Glomerular visceral epithelial cell (primary cell): Measurements from ENCODE around the gene LNPEP.

Experiments
- DNase-seq: peaks from one replicate; pipeline ENCODE4 v3.0.0-alpha.2; 2016; ENCODE audit errors: extremely low spot score

The LNPEP gene

GRCh38 chr5:96961053-96961452 is 25.2 kb downstream of the LNPEP start:
- no peak for DNase-seq

- no peak for DNase-seq
Measured at GRCh38 chr5:96962540-96962991, 26.7 kb downstream of the LNPEP start.

DNA sequence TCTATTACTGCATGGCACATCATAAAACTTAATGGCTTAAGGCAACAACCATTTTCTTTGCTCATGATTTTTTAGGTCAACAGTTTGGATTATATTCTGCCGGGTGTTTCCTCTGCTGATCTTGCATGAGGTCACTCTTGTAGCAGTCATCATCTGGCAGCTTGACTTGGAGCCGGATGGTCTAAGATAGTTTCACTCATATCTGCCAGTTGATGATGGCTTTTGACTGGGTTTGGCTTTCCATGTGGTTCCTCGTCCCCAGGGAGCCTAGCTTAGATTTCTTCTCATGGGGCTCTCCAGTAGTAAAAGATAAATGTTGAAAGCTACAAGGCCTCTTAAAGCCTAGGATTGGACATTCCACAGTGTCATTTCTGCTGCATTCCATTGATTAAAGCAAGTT is 27.4 kb downstream of the LNPEP start:
- DNase-seq = peak; percentile 49

DNA sequence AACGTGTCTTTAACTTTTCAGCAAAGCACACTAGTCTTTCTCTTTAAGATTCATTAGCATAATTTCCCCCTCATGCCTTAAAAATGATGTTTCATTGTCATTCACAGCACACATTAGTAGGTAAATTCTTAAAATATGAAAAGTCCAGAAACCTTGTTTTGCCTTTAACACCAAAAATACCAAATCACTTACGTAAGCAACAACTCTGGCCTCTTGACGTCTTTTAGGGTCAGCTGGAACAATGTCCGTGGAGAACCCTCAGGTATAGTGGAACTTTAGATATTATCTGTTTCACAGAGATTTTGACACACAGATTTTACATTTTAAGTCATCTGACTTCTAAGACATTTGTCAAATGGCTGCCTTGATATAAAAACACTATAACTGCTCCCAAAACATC is 30.9 kb downstream of the LNPEP start:
- DNase-seq = no peak

GRCh38 chr5:96967400-96967799 is 31.5 kb downstream of the LNPEP start:
- no peak for DNase-seq

DNA sequence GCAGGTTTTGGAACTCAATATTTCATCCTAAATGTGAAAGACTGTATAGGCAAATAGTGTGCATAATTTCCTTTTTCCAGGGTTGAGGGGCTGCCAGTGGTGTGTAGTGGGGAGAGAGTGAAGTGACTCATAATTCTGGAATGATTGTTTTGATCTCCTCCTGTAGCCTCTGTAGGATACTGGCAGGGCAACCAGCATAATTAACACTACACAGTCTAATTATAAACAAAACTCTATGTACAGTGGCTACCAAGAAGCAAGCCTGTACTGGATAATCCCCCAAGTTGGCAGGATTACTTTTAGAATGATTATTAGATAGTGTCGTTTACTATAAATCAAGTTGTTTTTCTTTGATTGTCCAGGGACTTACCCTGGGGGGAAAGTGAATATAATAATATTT is 32.2 kb downstream of the LNPEP start:
- DNase-seq = peak; percentile 58

GRCh38 chr5:96968614-96969013 is 32.7 kb downstream of the LNPEP start:
- peak; percentile 19 for DNase-seq

- DNase-seq = no peak
Measured at GRCh38 chr5:96969366-96969765, 33.5 kb downstream of the LNPEP start.

DNA sequence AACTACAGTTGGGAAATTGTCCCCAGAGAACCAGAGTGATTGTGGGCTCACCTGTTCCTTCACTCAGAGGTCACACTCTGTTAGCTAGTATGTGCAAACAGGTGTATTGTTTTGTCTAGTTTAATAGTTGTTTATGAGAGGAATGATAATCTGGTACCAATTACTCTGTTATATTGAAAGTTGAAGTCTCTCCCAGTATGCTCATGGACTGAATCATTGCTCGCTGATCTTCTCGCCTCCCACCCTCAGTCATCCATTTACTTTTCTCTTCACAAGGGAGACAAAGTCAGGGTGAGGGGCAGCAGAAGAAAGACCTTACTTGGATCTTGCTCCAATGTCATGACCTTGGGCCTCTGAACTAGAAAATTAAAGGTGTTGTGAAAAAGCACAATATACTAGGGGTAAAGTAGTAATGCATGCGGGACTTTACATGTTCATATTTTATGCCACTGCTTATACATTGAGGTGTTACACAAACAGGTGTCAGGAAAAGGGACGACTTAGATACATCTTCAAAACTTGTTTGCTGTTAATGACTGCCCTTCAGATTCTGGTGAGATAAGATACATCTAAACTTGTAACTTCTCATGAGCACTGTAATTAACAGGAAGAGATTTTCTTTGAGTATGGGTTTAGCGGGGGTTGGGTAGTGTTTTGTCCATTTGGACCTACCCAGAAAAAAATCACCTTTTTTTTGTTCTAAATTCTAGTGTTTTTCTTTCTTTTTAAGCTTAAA is 36.9 kb downstream of the LNPEP start:
- no peak for DNase-seq

DNA sequence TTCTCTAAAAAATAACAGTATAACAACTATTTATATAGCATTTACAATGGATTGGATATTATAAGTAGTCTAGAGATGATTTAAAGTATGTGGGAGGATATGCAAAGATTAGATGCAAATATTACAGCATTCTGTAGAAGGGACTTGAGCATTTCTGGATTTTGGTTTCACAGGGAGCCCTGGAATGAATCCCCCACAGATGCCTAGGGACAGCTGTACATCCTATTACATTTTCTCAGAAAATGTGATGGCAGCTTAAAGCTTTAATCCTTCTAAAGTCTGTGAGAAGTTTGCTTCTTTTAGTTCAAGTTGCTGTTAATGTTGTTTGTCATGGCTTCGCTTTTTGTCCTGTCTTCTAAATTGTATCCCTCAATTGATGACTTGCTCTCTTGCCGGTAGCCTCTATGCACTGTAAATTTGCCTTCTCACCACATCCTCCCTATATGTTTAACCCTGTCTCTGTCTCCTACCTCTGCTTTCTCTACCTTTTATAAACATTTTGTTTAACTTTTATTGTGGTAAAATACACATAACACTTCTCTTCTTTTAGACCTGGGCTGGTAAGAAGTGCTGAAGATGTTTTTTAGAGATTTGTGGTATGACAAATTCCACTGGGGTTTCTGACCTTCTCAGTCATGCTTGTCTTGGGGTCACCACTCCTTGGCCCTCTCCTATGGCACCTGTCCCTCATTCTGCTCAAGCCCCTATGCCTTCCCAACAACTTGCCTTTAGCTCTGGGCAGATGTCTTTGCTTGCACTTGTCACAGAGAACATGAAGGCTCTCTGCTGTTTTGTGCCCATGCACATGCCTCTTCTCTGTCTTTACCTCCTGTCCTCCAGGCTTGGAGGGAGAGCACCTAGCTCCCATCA is 37.9 kb downstream of the LNPEP start:
- no peak for DNase-seq

- no peak for DNase-seq
Measured at GRCh38 chr5:96975656-96976055, 39.8 kb downstream of the LNPEP start.

GRCh38 chr5:96977228-96977627 is 41.3 kb downstream of the LNPEP start:
- DNase-seq = no peak

- DNase-seq = peak; percentile 6
Measured at GRCh38 chr5:96978812-96979449, 43.1 kb downstream of the LNPEP start.

GRCh38 chr5:96984506-96985192 is 48.8 kb downstream of the LNPEP start:
- peak; percentile 13 for DNase-seq

DNA sequence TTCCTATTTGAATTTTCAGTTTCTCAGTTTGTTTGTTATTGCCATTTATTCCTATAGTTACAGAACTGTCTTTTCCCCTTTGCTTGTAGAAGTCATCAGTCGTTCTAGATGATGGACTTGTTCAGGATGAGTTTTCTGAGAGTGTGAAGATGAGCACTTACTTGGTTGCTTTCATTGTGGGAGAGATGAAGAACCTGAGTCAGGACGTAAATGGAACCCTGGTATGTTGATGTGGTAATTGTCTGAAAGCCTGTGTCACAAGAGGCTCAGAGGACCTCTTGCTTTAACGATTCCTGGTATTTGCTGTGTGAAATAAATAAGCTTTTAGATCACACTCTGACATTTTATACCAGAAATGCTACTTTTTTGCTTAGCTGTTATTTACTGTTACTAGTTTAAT is 50.6 kb downstream of the LNPEP start:
- no peak for DNase-seq

DNA sequence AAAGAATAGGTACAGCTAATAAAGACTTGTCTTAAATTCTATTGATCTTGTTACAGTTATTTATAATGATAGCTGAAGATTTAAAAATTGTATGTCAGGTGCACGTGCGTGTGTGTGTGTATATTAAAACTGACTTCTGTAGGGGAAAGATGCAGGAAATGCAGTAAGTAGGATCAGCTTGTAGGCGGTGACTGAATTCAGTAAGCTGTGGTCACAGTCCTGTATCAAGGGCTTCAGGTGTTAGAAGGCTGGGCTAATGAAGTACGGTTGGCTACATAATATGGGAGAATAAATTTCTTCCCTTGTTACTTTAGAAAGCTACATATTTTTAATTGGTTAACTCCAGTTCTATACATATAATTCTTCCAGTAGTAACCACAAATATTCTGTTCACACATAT is 54.2 kb downstream of the LNPEP start:
- no peak for DNase-seq

DNA sequence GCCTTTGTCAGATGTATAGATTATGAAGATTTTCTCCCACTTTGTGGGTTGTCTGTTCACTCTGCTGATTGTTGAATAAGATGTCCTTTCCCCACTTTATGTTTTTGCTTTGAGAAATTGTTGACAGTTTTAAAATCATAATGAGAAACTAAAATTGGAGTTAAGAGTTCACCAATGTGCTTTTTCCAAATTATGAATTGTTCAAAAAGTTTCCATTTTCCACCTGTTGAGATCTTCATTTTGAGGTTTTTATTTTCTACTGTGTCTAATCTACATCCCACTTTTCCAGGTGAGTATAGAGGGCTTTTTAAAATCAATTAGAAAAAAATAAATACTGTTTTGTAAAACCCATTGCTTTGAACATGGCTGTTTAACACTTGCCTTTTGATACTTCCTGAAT is 55.8 kb downstream of the LNPEP start:
- no peak for DNase-seq

DNA sequence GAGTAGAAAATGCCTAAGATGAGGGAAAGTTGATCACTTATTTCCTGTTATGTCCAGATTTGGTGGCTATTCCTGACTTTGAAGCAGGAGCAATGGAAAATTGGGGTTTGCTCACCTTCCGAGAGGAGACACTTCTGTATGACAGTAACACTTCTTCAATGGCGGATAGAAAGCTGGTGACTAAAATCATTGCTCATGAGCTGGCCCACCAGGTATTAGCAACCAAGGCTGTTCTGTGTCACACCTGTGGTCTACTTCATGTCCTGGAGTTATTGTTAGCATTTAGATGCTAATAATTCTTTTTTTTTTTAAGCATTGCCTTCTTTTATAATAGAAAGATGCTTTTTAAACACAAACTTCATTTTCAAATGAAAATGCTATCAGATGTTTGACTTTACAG is 57.9 kb downstream of the LNPEP start:
- no peak for DNase-seq

DNA sequence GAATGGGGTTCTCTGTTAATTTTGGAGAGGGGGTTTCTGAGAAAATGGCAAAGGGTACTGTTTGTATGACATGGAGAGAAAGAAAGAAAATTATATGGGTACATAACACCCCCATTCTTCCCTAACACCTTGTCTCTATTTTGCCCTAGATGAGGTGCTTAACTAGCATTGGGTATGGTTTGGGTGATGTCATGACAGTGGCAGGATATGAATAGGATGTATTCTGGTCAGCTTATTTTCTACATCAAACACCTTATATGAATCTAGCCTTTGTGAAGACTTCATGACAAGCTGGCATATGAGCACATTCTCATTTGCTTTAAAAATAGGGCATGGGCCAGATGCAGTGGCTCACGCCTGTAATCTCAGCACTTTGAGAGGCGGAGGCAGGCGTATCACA is 58.6 kb downstream of the LNPEP start:
- no peak for DNase-seq

- DNase-seq = no peak
Measured at GRCh38 chr5:96995419-96995818, 59.5 kb downstream of the LNPEP start.

- DNase-seq = peak; percentile 58
Measured at GRCh38 chr5:96997265-96997859, 61.5 kb downstream of the LNPEP start.

GRCh38 chr5:96999856-97000255 is 64.0 kb downstream of the LNPEP start:
- DNase-seq = no peak
